Chondrocyte (in vitro differentiated cells): ENCODE measurements around the gene UBA1. TPM values are rescaled to one million over a fixed set of nuclear protein-coding genes. Genes with fewer than 3 reads are reported as not detected.
A peak's percentile ranks its signal among the peaks of the same experiment; 100 is the strongest.

Source experiments
- DNase-seq: peaks from one replicate; pipeline ENCODE4 v3.0.0; 2021; ENCODE audit warnings: mixed read lengths, low spot score
- H3K27ac Mint-ChIP-seq: one replicate; pipeline ENCODE4 v1.8.0; 2021; ENCODE audit warnings: mild to moderate bottlenecking, moderate library complexity, mixed read lengths; ENCODE audit not compliant: unreplicated experiment
- H3K27me3 Mint-ChIP-seq: 2 replicates; pipeline ENCODE4 v1.8.0; 2021; ENCODE audit warnings: low read depth, mixed read lengths
- H3K36me3 Mint-ChIP-seq: 2 replicates; pipeline ENCODE4 v1.8.0; 2021; ENCODE audit warnings: low read depth, mixed read lengths
- H3K4me1 Mint-ChIP-seq: 2 replicates; pipeline ENCODE4 v1.8.0; 2021; ENCODE audit warnings: low read depth, mild to moderate bottlenecking, mixed read lengths
- H3K4me3 Mint-ChIP-seq: one replicate; pipeline ENCODE4 v1.8.0; 2021; ENCODE audit warnings: mild to moderate bottlenecking, moderate library complexity, mixed read lengths; ENCODE audit not compliant: unreplicated experiment
- H3K9me3 Mint-ChIP-seq: 2 replicates; pipeline ENCODE4 v1.8.0; 2021; ENCODE audit warnings: low read depth, mixed read lengths
- total RNA-seq: library from RNA; stranded (reverse); gene quantifications from 3 replicates; pipeline ENCODE4 v1.2.1, GENCODE V29; 2021
- TF ChIP-seq, protein P1 (sequence below): fragments of 200-600 bp; sonication (generic); IDR thresholded peaks from 2 replicates; pipeline ENCODE4 v1.5.0; 2021; ENCODE audit warnings: antibody characterized with exemption, mild to moderate bottlenecking, moderate library complexity

Gene UBA1
- total RNA-seq, 1 donor from 2014 or later, result 311 TPM

DNA sequence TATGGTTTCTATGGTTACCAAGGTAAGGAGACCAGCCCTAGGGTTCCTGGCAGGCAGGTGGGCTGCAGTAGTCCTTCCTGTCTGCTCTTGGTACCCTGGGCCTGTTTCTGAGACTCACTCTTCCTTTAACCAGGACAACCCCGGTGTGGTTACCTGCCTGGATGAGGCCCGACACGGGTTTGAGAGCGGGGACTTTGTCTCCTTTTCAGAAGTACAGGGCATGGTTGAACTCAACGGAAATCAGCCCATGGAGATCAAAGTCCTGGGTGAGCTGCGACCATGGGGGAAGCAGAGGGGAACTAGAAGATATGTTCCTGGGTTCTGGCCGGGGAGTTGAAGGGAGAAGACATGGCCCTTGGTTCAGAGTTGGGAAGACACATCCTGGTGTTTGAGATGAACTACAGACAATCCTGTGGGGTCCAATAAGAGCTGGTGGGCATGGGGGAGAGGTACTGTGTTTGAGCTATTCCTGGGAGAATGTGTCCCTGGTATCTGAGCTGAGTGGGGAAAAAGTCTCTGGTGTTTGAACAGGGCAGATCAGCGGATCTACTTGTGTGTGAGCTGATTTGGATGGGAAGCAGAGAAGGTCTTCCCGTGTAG, 7.8 kb downstream of the UBA1 start:
- H3K9me3 Mint-ChIP-seq, result no peaks in the 10 kb centered on the region
- H3K36me3 Mint-ChIP-seq, result peaks cover 62% of the 10 kb centered on the region
- H3K27me3 Mint-ChIP-seq, result no peaks in the 10 kb centered on the region
- DNase-seq, result peak; percentile 65
- H3K4me3 Mint-ChIP-seq, result no peak overlapping the region
- TF ChIP-seq, protein P1, sequence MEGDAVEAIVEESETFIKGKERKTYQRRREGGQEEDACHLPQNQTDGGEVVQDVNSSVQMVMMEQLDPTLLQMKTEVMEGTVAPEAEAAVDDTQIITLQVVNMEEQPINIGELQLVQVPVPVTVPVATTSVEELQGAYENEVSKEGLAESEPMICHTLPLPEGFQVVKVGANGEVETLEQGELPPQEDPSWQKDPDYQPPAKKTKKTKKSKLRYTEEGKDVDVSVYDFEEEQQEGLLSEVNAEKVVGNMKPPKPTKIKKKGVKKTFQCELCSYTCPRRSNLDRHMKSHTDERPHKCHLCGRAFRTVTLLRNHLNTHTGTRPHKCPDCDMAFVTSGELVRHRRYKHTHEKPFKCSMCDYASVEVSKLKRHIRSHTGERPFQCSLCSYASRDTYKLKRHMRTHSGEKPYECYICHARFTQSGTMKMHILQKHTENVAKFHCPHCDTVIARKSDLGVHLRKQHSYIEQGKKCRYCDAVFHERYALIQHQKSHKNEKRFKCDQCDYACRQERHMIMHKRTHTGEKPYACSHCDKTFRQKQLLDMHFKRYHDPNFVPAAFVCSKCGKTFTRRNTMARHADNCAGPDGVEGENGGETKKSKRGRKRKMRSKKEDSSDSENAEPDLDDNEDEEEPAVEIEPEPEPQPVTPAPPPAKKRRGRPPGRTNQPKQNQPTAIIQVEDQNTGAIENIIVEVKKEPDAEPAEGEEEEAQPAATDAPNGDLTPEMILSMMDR, result no peak
- H3K4me1 Mint-ChIP-seq, result peaks cover 42% of the 10 kb centered on the region
- peak overlapping the region; percentile 22 for H3K27ac Mint-ChIP-seq

DNA sequence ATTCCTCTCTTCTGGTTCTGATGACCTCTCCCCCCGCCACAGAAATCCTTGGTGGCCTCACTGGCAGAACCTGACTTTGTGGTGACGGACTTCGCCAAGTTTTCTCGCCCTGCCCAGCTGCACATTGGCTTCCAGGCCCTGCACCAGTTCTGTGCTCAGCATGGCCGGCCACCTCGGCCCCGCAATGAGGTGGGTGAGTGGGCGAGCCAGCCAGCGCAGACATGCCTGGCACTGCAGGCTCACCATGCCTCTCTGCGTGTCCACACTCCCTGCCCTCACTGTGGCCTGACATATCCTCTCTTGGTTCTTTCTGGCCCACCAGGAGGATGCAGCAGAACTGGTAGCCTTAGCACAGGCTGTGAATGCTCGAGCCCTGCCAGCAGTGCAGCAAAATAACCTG, 8.7 kb downstream of the UBA1 start:
- Mint-ChIP-seq H3K9me3 (no peaks in the 10 kb centered on the region), H3K27me3 (no peaks in the 10 kb centered on the region), H3K4me3 (no peak overlapping the region), H3K36me3 (peaks cover 67% of the 10 kb centered on the region), H3K4me1 (peaks cover 37% of the 10 kb centered on the region), H3K27ac (no peak overlapping the region)
- DNase-seq, result no peak
- TF ChIP-seq, protein P1, result no peak

DNA sequence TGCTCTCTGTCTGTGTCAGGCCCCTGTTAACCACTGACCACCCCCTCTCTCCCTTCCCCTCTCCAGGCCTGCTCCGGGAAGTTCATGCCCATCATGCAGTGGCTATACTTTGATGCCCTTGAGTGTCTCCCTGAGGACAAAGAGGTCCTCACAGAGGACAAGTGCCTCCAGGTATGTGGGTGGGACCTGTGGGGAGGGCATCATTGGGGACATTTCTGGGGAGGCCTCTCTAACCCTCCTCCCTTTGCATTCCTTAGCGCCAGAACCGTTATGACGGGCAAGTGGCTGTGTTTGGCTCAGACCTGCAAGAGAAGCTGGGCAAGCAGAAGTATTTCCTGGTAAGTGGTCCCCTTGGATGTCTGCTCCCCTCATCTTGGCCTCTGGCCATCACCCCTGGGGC, 9.2 kb downstream of the UBA1 start:
- Mint-ChIP-seq H3K36me3 (peaks cover 65% of the 10 kb centered on the region), H3K4me3 (no peak overlapping the region), H3K9me3 (no peaks in the 10 kb centered on the region), H3K4me1 (peaks cover 31% of the 10 kb centered on the region), H3K27me3 (no peaks in the 10 kb centered on the region), H3K27ac (no peak overlapping the region)
- TF ChIP-seq, protein P1, result no peak
- DNase-seq, result peak; percentile 49

DNA sequence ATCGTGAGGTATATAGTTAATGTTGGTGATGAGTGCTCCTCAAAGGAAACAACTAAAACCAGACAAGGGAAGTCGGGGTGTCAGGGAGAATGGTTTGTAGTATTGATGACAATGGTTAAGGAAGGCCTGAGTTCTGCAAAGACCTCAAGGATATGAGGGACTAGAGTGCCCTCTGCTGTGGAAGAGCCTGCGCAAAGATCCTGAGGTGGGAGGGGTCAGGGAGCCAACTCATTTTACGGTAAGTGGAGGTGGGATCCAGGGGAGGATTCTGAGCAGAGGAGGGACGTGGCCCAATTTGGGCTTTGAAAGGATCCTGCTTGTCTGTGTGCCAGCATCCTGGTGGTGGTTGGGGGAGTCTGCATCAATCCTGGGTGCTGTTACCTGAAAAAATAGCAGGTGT, 11.3 kb downstream of the UBA1 start:
- TF ChIP-seq, protein P1, result no peak
- H3K27ac Mint-ChIP-seq, result peak overlapping the region; percentile 14
- H3K9me3 Mint-ChIP-seq, result no peaks in the 10 kb centered on the region
- peaks cover 20% of the 10 kb centered on the region for H3K4me1 Mint-ChIP-seq
- H3K4me3 Mint-ChIP-seq, result no peak overlapping the region
- H3K27me3 Mint-ChIP-seq, result no peaks in the 10 kb centered on the region
- H3K36me3 Mint-ChIP-seq, result peaks cover 63% of the 10 kb centered on the region
- peak; percentile 48 for DNase-seq

DNA sequence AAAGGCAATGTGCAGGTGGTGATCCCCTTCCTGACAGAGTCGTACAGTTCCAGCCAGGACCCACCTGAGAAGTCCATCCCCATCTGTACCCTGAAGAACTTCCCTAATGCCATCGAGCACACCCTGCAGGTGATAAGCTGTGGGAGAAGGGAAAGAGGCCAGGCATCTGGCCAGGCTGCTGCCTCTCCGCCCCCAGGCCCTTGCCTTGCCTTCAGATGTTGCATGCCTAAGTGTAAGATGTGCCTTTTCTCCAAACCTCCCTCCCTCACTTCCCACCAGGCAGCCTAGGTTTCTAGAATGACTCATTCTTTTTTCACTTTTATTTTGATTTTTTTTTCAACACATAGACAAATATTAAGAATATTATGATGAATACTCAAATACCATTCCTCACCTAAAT, 12.7 kb downstream of the UBA1 start:
- TF ChIP-seq, protein P1, result no peak
- no peak for DNase-seq
- H3K4me3 Mint-ChIP-seq, result no peak overlapping the region
- peaks cover 65% of the 10 kb centered on the region for H3K36me3 Mint-ChIP-seq
- no peaks in the 10 kb centered on the region for H3K9me3 Mint-ChIP-seq
- H3K27ac Mint-ChIP-seq, result peak overlapping the region; percentile 65
- H3K4me1 Mint-ChIP-seq, result peaks cover 15% of the 10 kb centered on the region
- no peaks in the 10 kb centered on the region for H3K27me3 Mint-ChIP-seq
